IPS-18a (cell line): Measurements from ENCODE around the gene MAMSTR.
A peak's percentile ranks its signal among the peaks of the same experiment; 100 is the strongest.

ENCODE experiments used
- H3K27ac ChIP-seq: one replicate; pipeline ENCODE4 v1.5.1; 2013; ENCODE audit warnings: low read length
- H3K27me3 ChIP-seq: one replicate; pipeline ENCODE4 v1.6.1; 2013; ENCODE audit warnings: mild to moderate bottlenecking, low read length; ENCODE audit not compliant: control insufficient read depth, insufficient read depth
- H3K36me3 ChIP-seq: one replicate; pipeline ENCODE4 v1.6.1; 2013; ENCODE audit warnings: low read depth, low read length; ENCODE audit not compliant: control insufficient read depth
- H3K4me1 ChIP-seq: one replicate; pipeline ENCODE4 v1.6.1; 2013; ENCODE audit warnings: low read depth, low read length; ENCODE audit not compliant: control insufficient read depth
- H3K4me3 ChIP-seq: one replicate; pipeline ENCODE4 v1.5.1; 2013; ENCODE audit warnings: low read length
- H3K9ac ChIP-seq: one replicate; pipeline ENCODE4 v1.6.1; 2013; ENCODE audit warnings: mild to moderate bottlenecking, low read length, moderate library complexity
- H3K9me3 ChIP-seq: one replicate; pipeline ENCODE4 v1.6.1; 2013; ENCODE audit warnings: low read depth, low read length; ENCODE audit not compliant: control insufficient read depth

MAMSTR gene

DNA sequence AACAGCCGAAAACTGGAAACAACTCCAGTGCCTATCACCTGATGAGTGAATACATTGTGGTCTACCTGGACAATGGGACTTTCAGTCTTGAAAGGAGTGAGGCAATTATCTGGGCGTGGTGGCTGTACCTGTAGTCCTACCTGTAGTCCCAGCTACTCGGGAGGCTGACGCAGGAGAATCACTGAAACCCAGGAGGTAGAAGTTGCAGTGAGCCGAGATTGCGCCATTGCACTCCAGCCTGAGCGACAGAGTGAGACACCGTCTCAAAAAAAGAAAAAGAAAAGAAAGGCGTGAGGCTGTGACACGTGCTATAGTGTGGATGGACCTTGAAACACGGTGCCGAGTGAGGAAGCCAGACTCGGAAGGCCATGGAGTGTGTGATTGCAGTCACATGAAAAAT lies 42.6 kb downstream of the MAMSTR start:
- Histone ChIP-seq H3K9me3 (no peaks in the 10 kb centered on the region), H3K27me3 (peaks cover 12% of the 10 kb centered on the region), H3K27ac (no peak overlapping the region), H3K9ac (no peak overlapping the region), H3K36me3 (no peaks in the 10 kb centered on the region), H3K4me1 (peaks cover 19% of the 10 kb centered on the region), H3K4me3 (no peak overlapping the region)

DNA sequence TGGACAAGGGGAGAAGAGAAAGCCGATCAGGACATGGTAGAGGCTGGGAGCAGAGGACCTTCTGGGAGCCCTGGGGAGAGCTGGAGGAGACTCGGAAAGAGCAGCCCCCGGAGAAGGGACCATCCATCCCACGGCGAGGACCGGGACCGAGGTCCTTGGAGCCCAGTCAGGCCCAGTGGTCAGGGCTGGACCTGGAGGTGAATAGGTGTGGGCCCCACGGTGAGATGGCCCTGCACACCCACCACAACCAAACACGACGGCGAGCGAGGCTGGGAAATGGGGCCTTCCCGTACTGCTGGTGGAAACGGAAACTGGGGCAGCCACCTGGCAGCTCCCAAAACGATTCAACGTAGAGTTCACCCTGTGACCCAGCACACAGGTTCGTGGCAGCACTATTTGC lies 43.0 kb downstream of the MAMSTR start:
- H3K36me3 ChIP-seq: no peaks in the 10 kb centered on the region
- no peak overlapping the region for H3K9ac ChIP-seq
- peaks cover 12% of the 10 kb centered on the region for H3K27me3 ChIP-seq
- H3K4me1 ChIP-seq: peaks cover 19% of the 10 kb centered on the region
- no peak overlapping the region for H3K27ac ChIP-seq
- no peak overlapping the region for H3K4me3 ChIP-seq
- no peaks in the 10 kb centered on the region for H3K9me3 ChIP-seq

DNA sequence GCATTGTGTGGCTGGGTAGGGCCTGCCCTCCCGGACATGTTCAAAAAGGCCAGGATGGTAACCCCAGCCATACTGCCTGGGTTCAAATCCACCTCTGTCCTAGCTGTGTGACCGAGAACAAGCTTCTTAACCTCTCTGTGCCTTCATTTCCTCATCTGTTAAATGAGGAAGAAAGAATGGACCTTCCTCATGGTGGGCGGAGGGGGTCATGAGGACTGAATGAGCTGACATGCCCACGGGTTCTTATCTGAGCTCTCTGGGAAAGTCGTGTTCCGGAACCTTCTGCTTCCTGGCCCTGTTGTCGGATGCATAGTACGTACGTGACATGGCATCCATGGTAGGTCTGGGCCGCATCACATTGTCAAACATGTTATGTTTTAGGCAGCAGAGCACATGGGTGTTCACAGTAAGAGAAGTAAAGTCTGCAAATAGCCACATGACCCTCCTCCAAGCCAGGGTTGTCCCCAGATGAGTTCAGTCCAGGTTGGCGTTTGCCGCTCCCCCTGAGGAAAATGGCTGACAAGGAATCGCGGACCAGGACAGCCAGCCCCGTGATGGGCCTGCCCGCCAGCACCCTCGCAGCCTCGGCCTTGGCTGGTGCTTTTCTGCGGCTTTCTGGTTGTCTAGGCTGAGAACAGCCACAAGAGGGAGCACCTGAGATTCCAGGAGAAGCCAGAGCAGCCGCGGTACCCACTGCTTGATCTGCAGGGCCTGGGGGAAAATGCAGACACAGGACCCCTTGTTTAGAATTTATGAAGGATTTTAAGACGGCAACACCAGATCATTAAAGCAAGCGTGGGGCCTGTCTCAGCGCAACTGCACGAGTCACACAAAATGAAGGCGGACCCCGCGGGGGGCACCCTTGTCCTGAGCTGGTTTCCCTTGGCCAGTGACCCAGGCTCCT lies 44.4 kb downstream of the MAMSTR start:
- no peak overlapping the region for H3K27ac ChIP-seq
- H3K4me3 ChIP-seq: peak overlapping the region; percentile 0
- peaks cover 19% of the 10 kb centered on the region for H3K4me1 ChIP-seq
- H3K9me3 ChIP-seq: no peaks in the 10 kb centered on the region
- H3K36me3 ChIP-seq: no peaks in the 10 kb centered on the region
- no peak overlapping the region for H3K9ac ChIP-seq
- H3K27me3 ChIP-seq: peaks cover 12% of the 10 kb centered on the region

DNA sequence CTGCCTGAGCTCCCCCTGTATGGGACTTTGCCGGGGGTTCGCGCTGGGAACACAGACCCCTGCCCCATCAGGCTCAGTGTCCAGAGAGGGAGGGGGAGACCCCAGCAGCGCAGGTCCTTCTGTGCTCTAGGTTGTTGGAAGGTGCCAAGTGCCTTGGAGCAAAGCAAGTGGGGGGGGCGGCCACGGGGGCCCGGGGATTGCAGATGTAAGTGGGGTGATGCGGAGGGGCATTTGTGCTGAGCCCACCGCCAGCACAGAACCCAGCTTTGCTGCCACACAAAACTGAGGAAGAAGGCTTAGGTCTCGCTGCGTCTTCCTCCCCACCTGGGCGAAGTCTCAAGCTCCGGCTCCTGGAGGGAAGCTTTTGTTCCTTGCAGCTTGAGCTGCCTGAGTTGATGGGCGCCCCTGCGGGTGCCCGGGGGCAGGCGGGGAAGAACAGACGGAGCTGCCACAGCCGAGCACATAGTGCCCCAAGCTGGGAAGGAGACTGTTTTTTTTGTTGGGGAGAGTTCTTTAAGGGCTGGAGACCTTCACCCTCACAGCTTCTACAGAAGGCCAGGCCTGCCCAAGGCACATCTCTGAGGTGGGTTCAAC lies 45.2 kb downstream of the MAMSTR start:
- Histone ChIP-seq H3K4me1 (peaks cover 19% of the 10 kb centered on the region), H3K27ac (no peak overlapping the region), H3K27me3 (peaks cover 12% of the 10 kb centered on the region), H3K9me3 (no peaks in the 10 kb centered on the region), H3K4me3 (peak overlapping the region; percentile 0), H3K36me3 (no peaks in the 10 kb centered on the region), H3K9ac (no peak overlapping the region)

DNA sequence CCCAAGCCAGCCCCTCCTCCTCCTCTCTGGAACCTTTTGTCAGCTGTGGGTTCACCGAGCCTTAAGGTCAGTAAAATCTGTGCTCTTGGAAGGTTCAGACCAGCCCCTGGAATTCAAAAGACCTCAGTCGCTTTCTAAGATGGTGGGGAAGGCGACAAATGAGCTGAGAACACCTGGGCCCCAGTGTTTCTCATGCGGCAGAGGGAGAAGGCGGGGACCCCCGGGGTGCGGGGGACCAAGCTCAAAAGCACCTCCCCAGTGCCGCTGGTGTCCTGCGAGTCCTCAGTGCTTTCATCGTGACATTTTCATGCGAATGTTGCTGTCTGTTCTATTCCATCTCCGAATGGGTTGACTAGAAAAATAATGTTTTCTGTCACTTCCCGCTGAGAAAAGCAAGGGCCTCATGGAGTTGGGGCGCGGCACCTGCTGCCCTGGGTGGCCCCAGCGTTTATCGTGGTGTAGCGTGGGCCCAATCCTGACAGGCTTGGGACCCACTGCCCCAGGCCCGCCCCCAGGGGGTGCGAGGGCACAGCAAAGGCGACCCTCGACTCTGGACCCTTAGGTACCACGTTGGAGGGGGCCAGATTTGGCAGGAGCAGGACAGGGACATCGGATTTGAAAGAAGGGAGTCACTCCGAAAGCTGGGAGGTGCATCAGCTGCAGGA lies 46.0 kb downstream of the MAMSTR start:
- H3K9ac ChIP-seq: no peak overlapping the region
- H3K4me3 ChIP-seq: peak overlapping the region; percentile 0
- no peaks in the 10 kb centered on the region for H3K9me3 ChIP-seq
- peaks cover 12% of the 10 kb centered on the region for H3K27me3 ChIP-seq
- H3K36me3 ChIP-seq: no peaks in the 10 kb centered on the region
- no peak overlapping the region for H3K27ac ChIP-seq
- peaks cover 19% of the 10 kb centered on the region for H3K4me1 ChIP-seq

DNA sequence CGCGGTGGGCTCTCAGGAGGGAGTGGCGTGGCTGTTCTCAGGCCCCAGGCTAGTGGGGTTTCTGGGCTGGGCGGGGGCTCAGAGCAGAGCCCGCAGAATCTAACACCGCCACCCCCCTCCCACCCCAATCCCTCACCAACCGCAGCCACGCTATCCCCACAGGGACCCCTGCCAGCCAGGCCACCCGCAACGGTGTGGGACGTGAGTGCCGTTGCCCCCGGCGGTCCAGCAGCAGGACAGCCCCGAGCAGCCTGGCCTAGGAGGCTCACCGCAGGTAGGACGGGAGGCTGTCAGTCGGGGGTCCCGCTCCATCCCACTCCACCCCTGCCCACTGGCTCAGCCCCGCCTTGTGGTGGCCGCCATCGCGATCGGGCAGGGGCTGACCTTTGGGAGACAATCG lies 46.5 kb downstream of the MAMSTR start, which contains the start of gene NTN5:
NTN5 (minus strand) TSS at position 24 of the 400 bp plus-strand sequence. CDS start 2,031 bp downstream, outside the sequence.
- Histone ChIP-seq H3K9ac (no peak within 1 kb of the TSS), H3K9me3 (no peaks in the 10 kb centered on the region), H3K27ac (no peak within 1 kb of the TSS), H3K36me3 (no peaks in the 10 kb centered on the region), H3K4me1 (peaks cover 19% of the 10 kb centered on the region), H3K27me3 (peaks cover 12% of the 10 kb centered on the region), H3K4me3 (peak within 1 kb of the TSS; percentile 0)

DNA sequence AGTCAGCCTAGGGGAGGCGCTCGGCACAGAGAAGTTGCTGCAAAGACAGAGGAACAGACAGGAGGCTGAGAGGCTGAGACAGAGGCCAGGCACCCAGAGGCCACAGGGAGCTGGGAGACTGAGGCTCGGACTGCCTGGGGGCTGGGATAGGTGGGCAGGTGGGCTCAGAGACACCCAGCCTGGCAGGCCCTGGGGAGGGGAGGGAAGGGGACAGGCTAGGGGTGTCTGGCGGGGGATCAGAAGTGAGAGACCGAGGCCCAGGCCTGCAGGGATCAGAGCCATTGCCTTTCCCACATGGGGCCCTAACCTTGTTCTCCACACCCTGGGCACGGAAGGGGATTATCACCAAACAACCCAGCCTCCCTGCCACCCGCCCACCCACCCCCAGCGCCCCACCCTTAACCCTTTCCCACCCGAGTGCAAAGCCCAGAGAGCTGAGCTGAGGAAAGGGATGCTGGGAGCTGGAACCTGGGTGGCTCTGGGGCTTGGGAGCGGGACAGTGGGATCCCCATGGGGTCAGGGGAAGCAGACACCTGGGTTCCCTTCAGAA lies 48.0 kb downstream of the MAMSTR start:
- no peak overlapping the region for H3K27ac ChIP-seq
- H3K4me3 ChIP-seq: no peak overlapping the region
- H3K4me1 ChIP-seq: peaks cover 19% of the 10 kb centered on the region
- H3K9me3 ChIP-seq: no peaks in the 10 kb centered on the region
- no peaks in the 10 kb centered on the region for H3K36me3 ChIP-seq
- H3K9ac ChIP-seq: no peak overlapping the region
- H3K27me3 ChIP-seq: peaks cover 12% of the 10 kb centered on the region

DNA sequence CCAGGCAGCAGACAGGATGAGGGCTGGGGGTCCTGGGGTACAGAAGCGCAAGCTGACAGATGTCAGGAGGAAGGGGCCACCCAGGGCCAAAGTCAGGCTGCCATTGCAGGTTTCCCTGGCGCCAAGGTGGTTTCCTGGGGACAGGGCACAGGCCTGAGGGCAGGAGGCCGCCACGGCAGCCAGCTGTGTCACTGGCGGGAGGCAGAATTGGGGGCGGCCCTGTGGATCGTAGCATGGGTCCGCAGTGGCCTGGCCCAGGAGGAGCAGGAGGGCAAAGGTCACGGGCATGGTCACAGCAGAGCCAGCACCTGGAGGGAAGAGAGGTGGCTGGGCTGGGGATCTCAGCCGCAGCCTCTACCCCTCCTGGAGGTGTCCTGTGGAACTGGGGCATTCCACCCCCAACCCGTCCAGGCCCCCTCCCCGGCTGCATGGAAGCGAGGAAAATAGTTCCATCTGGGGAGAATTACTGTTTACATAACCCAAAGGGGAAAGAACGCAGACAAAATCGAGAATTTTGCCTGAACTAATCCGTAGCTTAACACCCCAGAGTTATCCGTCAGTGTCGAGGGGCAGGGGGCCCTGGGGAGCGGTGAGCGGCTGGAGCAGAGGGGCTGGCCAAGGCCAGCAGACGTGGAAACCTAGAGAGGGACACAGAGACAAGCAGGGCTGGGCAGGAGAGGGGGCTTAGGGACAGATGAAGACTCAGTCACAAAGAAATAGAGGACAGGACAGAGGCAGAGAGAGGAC lies 48.7 kb downstream of the MAMSTR start:
- peaks cover 19% of the 10 kb centered on the region for H3K4me1 ChIP-seq
- no peaks in the 10 kb centered on the region for H3K9me3 ChIP-seq
- no peak overlapping the region for H3K27ac ChIP-seq
- H3K36me3 ChIP-seq: no peaks in the 10 kb centered on the region
- no peak overlapping the region for H3K9ac ChIP-seq
- peaks cover 12% of the 10 kb centered on the region for H3K27me3 ChIP-seq
- no peak overlapping the region for H3K4me3 ChIP-seq

DNA sequence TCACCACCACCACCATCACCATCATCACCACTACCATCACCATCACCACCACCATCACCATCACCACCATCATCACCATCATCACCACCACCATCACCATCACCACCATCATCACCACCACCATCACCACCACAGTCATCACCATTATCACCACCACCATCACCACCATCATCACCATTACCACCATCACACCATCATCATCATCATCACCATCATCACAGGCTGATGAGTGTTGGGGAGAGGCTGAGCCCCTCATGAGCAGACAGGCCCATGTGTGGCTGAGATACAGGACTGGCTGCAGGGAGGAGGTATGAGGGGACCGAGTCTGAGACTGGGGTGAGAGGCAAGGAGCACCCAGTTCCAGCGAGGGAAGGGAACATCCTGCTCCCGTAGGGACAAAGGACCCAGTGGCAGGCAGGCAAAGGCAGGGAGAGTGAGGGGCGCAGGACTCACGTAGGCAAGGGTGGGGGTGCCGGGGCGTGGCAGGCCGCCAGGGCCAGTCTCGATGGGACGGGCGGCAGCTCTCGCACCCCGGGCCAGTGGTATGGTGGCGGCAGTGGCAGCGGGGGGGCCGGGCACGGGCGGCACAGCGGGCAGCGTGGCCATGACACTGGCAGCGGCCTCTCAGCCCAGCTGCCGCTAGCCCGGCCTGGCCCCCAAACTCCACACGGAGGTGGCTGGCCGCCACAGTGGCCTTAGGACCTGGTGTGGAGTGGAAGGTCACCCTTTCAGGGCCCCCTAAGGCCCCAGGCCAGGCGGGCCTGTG lies 49.4 kb downstream of the MAMSTR start:
- no peaks in the 10 kb centered on the region for H3K36me3 ChIP-seq
- no peak overlapping the region for H3K9ac ChIP-seq
- H3K9me3 ChIP-seq: no peaks in the 10 kb centered on the region
- peaks cover 12% of the 10 kb centered on the region for H3K27me3 ChIP-seq
- H3K27ac ChIP-seq: no peak overlapping the region
- H3K4me1 ChIP-seq: peaks cover 17% of the 10 kb centered on the region
- no peak overlapping the region for H3K4me3 ChIP-seq

DNA sequence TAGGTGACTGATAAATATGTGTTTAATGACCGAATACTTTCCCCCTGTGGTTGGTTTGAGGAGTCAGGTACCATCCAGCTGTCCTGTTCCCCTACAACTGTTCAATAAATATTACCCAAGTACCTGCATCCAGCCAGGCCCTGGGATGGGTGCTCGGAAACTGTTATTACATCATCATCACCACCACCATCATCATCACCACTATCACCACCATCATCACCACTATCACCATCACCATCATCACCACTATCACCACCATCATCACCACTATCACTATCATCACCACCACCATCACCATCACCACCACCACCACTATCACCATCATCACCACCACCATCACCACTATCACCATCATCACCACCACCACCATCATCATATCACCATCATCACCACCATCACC lies 50.8 kb downstream of the MAMSTR start:
- H3K9ac ChIP-seq: no peak overlapping the region
- no peaks in the 10 kb centered on the region for H3K9me3 ChIP-seq
- H3K4me3 ChIP-seq: no peak overlapping the region
- no peaks in the 10 kb centered on the region for H3K36me3 ChIP-seq
- H3K27me3 ChIP-seq: peaks cover 2% of the 10 kb centered on the region
- no peak overlapping the region for H3K27ac ChIP-seq
- H3K4me1 ChIP-seq: peaks cover 6% of the 10 kb centered on the region
